HuH-7.5 (cell line): ENCODE measurements around the gene IRX4.

Experiments used
- DNase-seq: peaks from one replicate; pipeline ENCODE4 v3.0.0; 2011; ENCODE audit warnings: low spot score

The IRX4 gene

GRCh38 chr5:1836176-1836890 is 46.4 kb downstream of the IRX4 start:
- DNase-seq = no peak

- no peak for DNase-seq
Measured at GRCh38 chr5:1835431-1835830, 47.3 kb downstream of the IRX4 start.

- no peak for DNase-seq
Measured at GRCh38 chr5:1834721-1835429, 47.9 kb downstream of the IRX4 start.

- DNase-seq = no peak
Measured at GRCh38 chr5:1834022-1834551, 48.6 kb downstream of the IRX4 start.

- no peak for DNase-seq
Measured at GRCh38 chr5:1833264-1834021, 49.3 kb downstream of the IRX4 start.

- no peak for DNase-seq
Measured at GRCh38 chr5:1832511-1833250, 50.0 kb downstream of the IRX4 start.

- DNase-seq = no peak
Measured at GRCh38 chr5:1831677-1832313, 50.9 kb downstream of the IRX4 start.

- no peak for DNase-seq
Measured at GRCh38 chr5:1831257-1831656, 51.5 kb downstream of the IRX4 start.

GRCh38 chr5:1830571-1831228 is 52.0 kb downstream of the IRX4 start:
- no peak for DNase-seq

- DNase-seq = no peak
Measured at GRCh38 chr5:1827886-1828397, 54.8 kb downstream of the IRX4 start.
